ENCODE measurements around the gene CACNB4.
"Not testable (repeated sequence)": the region's sequence is repeated elsewhere in the genome, so short reads cannot be mapped to it uniquely, and the experiment has no call there.

The CACNB4 gene

GRCh38 chr2:152049541-152049940, 49.3 kb downstream of the CACNB4 start:
- no peak for DNase-seq

- DNase-seq, result no peak
Observed at GRCh38 chr2:152047824-152048471, 50.9 kb downstream of the CACNB4 start.

- no peak for DNase-seq
Observed at GRCh38 chr2:152046940-152047339, 51.9 kb downstream of the CACNB4 start.

GRCh38 chr2:152042636-152043615, 55.9 kb downstream of the CACNB4 start:
- DNase-seq, result peak; percentile 19

GRCh38 chr2:152038441-152038958, 60.3 kb downstream of the CACNB4 start:
- DNase-seq, result no peak

GRCh38 chr2:152037743-152038435, 61.0 kb downstream of the CACNB4 start:
- no peak for DNase-seq

GRCh38 chr2:152036611-152037469, 62.0 kb downstream of the CACNB4 start:
- peak; percentile 55 for DNase-seq

- no peak for DNase-seq
Observed at GRCh38 chr2:152034257-152034801, 64.5 kb downstream of the CACNB4 start.

GRCh38 chr2:152033011-152033925, 65.6 kb downstream of the CACNB4 start:
- no peak for DNase-seq

- no peak for DNase-seq
Observed at GRCh38 chr2:152031747-152032306, 67.0 kb downstream of the CACNB4 start.

GRCh38 chr2:152030596-152031328, 68.1 kb downstream of the CACNB4 start:
- DNase-seq, result not testable (repeated sequence)

- no peak for DNase-seq
Observed at GRCh38 chr2:152028182-152028862, 70.5 kb downstream of the CACNB4 start.

GRCh38 chr2:152025678-152026287, 73.1 kb downstream of the CACNB4 start:
- DNase-seq, result peak; percentile 71

GRCh38 chr2:152024477-152024876, 74.4 kb downstream of the CACNB4 start:
- DNase-seq, result no peak

- DNase-seq, result no peak
Observed at GRCh38 chr2:152022090-152022489, 76.8 kb downstream of the CACNB4 start.

GRCh38 chr2:152021001-152021400, 77.8 kb downstream of the CACNB4 start:
- DNase-seq, result not testable (repeated sequence)

- no peak for DNase-seq
Observed at GRCh38 chr2:152019732-152020131, 79.1 kb downstream of the CACNB4 start.

Measured in CD4-positive, alpha-beta T cell treated with Interleukin-21 for 1 hour (primary cell).